Muscle layer of colon (tissue), 2 donors: ENCODE measurements around the gene MRPL40.

Experiments used
- H3K27ac ChIP-seq: one replicate; pipeline ENCODE4 v1.7.0; 2013; ENCODE audit warnings: low read depth, mild to moderate bottlenecking, low read length, moderate library complexity
- H3K27me3 ChIP-seq, 2 donors: one replicate each; pipeline ENCODE4 v1.7.0; 2013; ENCODE audit warnings: low read length in 2 of 2, mild to moderate bottlenecking in 2 of 2; ENCODE audit not compliant: insufficient read depth in 2 of 2, control insufficient read depth in 1 of 2
- H3K36me3 ChIP-seq: one replicate; pipeline ENCODE4 v1.7.0; 2013; ENCODE audit warnings: mild to moderate bottlenecking, low read length; ENCODE audit not compliant: insufficient read depth
- H3K4me1 ChIP-seq: one replicate; pipeline ENCODE4 v1.7.0; 2013; ENCODE audit warnings: mild to moderate bottlenecking, low read length; ENCODE audit not compliant: insufficient read depth
- H3K4me3 ChIP-seq, 2 donors: one replicate each; pipeline ENCODE4 v1.7.0; 2013; ENCODE audit warnings: low read length in 2 of 2, low read depth in 1 of 2, mild to moderate bottlenecking in 1 of 2, moderate library complexity in 1 of 2
- H3K9ac ChIP-seq: one replicate; pipeline ENCODE4 v1.7.0; 2013; ENCODE audit warnings: low read length
- H3K9me3 ChIP-seq: one replicate; pipeline ENCODE4 v1.7.0; 2013; ENCODE audit warnings: mild to moderate bottlenecking, low read length
- donor health status: abdominal sarcoma.
- donor health status: Adenocarcinoma of cecum.

MRPL40 gene

DNA sequence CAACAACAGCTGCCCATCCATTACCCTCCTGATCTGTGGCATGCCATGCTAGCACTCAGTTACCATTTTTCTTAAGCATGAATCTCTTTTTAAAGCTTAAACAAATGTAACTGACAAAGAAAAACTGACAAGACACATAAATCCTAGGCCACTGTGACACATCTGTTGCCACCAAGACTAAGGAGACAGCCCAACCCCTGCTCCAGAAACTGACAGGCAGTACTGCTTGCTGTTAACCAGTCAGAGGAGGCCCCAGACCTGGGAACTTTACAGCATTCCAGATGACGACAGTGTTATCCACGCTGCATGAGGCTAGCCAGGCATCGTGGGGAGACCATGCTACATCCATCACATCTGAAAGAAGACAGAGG is 34.6 kb upstream of the MRPL40 start:
- Histone ChIP-seq H3K27me3 (no peaks in the 10 kb centered on the region), H3K27ac (no peak overlapping the region), H3K4me1 (no peaks in the 10 kb centered on the region), H3K9ac (no peak overlapping the region), H3K4me3 (no peak overlapping the region), H3K9me3 (no peaks in the 10 kb centered on the region), H3K36me3 (peaks cover 63% of the 10 kb centered on the region)

- Histone ChIP-seq H3K9me3 (no peaks in the 10 kb centered on the region), H3K36me3 (peaks cover 60% of the 10 kb centered on the region), H3K9ac (no peak overlapping the region), H3K4me3 (no peak overlapping the region), H3K27me3 (no peaks in the 10 kb centered on the region), H3K27ac (no peak overlapping the region), H3K4me1 (no peaks in the 10 kb centered on the region)
Observed at GRCh38 chr22:19398206-19398605, 34.1 kb upstream of the MRPL40 start.

DNA sequence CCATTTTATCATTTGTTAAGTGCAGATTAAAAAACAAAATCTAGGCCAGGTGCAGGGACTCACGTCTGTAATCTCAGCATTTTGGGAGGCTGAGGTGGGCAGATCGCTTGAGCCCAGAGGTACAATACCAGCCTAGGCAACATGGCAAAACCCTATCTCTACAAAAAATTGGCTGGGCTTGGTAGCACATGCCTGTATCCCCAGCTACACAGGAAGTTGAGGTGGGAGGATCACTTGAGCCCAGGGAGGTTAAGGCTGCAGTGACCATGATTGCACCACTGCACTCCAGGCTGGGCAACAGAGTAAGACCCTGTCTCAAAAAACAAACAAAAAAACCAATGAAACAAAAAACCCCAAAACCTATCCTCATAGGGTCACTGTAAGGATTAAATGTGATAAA is 33.7 kb upstream of the MRPL40 start:
- no peak overlapping the region for H3K4me3 ChIP-seq
- H3K9ac ChIP-seq = no peak overlapping the region
- H3K27me3 ChIP-seq = no peaks in the 10 kb centered on the region
- H3K27ac ChIP-seq = no peak overlapping the region
- no peaks in the 10 kb centered on the region for H3K9me3 ChIP-seq
- H3K36me3 ChIP-seq = peaks cover 57% of the 10 kb centered on the region
- no peaks in the 10 kb centered on the region for H3K4me1 ChIP-seq

- no peak overlapping the region for H3K9ac ChIP-seq
- peaks cover 53% of the 10 kb centered on the region for H3K36me3 ChIP-seq
- no peaks in the 10 kb centered on the region for H3K27me3 ChIP-seq
- H3K4me1 ChIP-seq = no peaks in the 10 kb centered on the region
- no peaks in the 10 kb centered on the region for H3K9me3 ChIP-seq
- H3K4me3 ChIP-seq = no peak overlapping the region
- no peak overlapping the region for H3K27ac ChIP-seq
Observed at GRCh38 chr22:19400881-19401280, 31.5 kb upstream of the MRPL40 start.

DNA sequence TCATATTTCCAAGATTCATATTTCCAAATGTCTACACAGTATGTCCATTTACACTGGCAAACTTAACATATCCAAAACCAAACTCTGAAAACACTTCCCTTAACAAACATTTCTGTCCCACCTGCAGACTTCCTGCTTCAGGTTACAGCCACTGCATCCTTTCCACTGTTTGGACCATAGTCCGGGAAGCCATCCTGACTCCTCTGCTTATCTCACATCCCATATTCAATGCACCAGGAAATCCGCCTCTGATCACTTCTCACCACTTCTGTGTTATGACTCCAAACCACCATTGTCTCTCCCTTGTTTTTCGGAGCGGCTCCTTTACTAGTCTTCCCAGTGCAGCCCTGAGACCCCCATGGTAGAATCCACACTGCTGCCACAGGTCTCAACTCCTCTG is 30.9 kb upstream of the MRPL40 start:
- Histone ChIP-seq H3K27ac (no peak overlapping the region), H3K36me3 (peaks cover 51% of the 10 kb centered on the region), H3K9ac (no peak overlapping the region), H3K4me1 (no peaks in the 10 kb centered on the region), H3K4me3 (no peak overlapping the region), H3K9me3 (no peaks in the 10 kb centered on the region), H3K27me3 (no peaks in the 10 kb centered on the region)

GRCh38 chr22:19402642-19403191 is 29.6 kb upstream of the MRPL40 start:
- Histone ChIP-seq H3K9ac (no peak overlapping the region), H3K27ac (no peak overlapping the region), H3K36me3 (peaks cover 47% of the 10 kb centered on the region), H3K27me3 (no peaks in the 10 kb centered on the region), H3K4me1 (no peaks in the 10 kb centered on the region), H3K4me3 (no peak overlapping the region), H3K9me3 (no peaks in the 10 kb centered on the region)

DNA sequence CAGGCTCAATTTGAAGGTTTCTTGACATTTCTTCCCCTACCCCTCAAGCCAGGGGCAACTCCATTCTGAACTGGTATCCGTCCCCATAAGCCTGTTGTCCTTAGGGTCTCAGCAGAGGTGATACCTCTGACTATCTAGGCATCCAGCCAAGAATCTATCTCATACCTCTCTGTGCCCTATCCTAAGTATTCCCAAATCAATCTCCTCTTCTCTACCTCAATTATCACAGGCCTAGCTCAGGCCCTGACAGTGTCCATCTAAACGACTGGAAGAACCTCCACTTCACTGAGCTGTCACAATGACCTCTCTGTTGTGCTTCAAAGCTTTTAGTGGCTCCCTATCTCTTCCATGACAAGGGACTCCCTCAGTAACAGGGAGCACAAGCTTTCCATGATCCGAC is 27.7 kb upstream of the MRPL40 start:
- Histone ChIP-seq H3K9me3 (no peaks in the 10 kb centered on the region), H3K9ac (no peak overlapping the region), H3K27me3 (no peaks in the 10 kb centered on the region), H3K4me1 (no peaks in the 10 kb centered on the region), H3K36me3 (peaks cover 47% of the 10 kb centered on the region), H3K27ac (no peak overlapping the region), H3K4me3 (no peak overlapping the region)

GRCh38 chr22:19405133-19405532 is 27.2 kb upstream of the MRPL40 start:
- H3K27me3 ChIP-seq = no peaks in the 10 kb centered on the region
- H3K36me3 ChIP-seq = peaks cover 50% of the 10 kb centered on the region
- H3K9me3 ChIP-seq = no peaks in the 10 kb centered on the region
- H3K4me1 ChIP-seq = no peaks in the 10 kb centered on the region
- H3K9ac ChIP-seq = no peak overlapping the region
- no peak overlapping the region for H3K4me3 ChIP-seq
- H3K27ac ChIP-seq = no peak overlapping the region

DNA sequence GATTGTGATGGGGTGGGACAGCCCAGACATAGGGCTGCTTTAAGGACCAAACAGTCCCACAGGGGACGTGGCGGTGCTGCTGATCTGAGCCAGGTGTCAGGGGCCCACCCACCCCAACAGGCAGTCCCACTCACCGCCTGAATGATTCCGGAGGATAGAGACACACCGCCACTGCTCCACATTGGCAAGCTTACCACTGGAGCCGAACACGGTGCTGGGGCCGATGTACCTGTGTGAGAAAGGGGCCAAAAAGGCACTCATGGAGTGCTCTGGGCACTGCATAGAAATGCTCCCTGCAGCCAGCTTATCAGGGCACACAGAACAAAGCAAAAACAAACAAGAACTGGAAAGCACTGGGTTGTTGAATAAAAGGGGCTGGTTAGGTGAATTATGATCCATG is 26.7 kb upstream of the MRPL40 start:
- Histone ChIP-seq H3K4me1 (no peaks in the 10 kb centered on the region), H3K36me3 (peaks cover 50% of the 10 kb centered on the region), H3K9ac (no peak overlapping the region), H3K4me3 (no peak overlapping the region), H3K27ac (no peak overlapping the region), H3K27me3 (no peaks in the 10 kb centered on the region), H3K9me3 (no peaks in the 10 kb centered on the region)

DNA sequence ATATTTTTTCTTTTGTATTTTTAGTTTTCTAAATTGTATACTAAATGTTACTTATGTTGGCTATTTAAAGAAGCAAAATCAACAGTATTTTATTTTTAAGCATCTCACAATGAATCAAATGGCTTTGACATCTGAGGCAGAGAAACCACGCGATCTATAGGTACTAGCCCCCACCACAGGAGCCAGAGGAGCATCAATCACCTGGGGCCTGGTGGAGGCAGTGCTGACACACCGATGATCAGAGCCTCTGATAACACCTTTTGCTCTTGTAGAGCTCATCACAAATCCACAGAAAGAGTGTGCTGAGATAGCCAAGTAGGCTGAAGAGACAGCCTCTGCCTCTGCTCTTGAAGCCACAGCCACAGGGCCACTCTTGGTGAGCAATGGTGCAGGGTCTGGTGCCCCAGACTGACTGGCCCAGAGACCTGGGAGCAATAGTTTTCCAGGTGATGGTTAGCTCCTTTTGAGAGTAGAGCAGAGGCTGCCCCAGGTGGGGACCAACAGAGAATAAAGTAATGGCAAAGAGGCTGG is 26.0 kb upstream of the MRPL40 start:
- no peak overlapping the region for H3K4me3 ChIP-seq
- H3K9me3 ChIP-seq = no peaks in the 10 kb centered on the region
- peaks cover 43% of the 10 kb centered on the region for H3K36me3 ChIP-seq

DNA sequence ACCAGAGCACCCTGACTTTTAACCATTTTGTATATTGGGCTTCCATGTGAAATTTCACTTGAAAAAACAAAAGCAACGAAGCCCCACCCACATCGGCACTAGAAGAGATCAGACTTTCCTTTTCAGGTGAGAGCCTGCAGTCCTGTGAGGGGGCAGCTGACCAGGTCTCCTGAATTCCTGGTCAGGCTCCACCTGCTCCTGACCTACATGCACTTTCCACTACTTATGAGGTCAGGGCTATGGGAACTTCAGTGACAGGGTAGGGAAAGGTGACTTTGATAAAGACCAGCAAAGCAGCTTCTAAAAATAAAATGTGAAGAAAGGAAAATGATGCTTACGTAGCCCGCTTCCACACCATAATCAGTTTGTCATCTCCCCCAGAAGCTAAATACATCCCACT is 25.5 kb upstream of the MRPL40 start:
- Histone ChIP-seq H3K36me3 (peaks cover 40% of the 10 kb centered on the region), H3K4me3 (no peak overlapping the region), H3K9ac (no peak overlapping the region), H3K4me1 (no peaks in the 10 kb centered on the region), H3K27ac (no peak overlapping the region), H3K27me3 (no peaks in the 10 kb centered on the region), H3K9me3 (no peaks in the 10 kb centered on the region)

More for the DNA sequence above, 26.0 kb upstream of the MRPL40 start:
- Histone ChIP-seq H3K9ac (no peak overlapping the region), H3K27ac (no peak overlapping the region), H3K4me1 (no peaks in the 10 kb centered on the region), H3K27me3 (no peaks in the 10 kb centered on the region)
